ENCODE measurements around the gene DDX18.

DNA sequence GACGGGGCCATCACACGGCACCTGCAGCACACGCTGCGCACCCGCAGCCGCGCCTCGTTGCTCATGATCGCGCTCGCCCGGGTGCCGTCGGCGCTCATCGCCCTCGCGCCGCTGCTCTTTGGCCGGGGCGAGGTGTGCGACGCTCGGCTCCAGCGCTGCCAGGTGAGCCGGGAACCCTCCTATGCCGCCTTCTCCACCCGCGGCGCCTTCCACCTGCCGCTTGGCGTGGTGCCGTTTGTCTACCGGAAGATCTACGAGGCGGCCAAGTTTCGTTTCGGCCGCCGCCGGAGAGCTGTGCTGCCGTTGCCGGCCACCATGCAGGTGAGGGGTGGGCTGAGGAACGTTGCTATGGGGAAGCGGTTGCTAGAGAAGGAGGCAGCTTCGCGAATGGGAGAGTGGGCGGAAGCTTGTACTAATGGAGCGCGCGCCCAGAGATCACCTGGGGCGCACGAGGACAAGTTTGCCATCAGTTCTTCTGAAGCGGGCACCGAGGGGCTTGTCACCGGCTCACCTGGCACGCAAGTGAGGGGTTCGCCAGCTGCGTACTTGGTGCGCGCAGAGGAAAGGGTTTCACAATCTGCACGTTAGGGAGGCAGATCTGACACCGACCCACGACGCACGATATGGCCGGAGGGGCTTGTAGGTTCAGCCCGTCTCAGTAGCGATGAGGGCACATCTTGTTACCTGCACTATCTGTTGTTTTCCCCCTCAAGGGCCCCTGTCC lies 45.6 kb downstream of the DDX18 start:
- TF ChIP-seq CTCF (IDR thresholded peaks at IDR 0.05) (no peak), POLR2A (IDR thresholded peaks at IDR 0.05) (no peak), POLR2AphosphoS5 (IDR thresholded peaks at IDR 0.05) (no peak)
